T-helper 9 cell (primary cell): ENCODE data around the gene RNGTT.
A peak's percentile ranks its signal among the peaks of the same experiment; 100 is the strongest.
"Not testable (repeated sequence)": the region's sequence is repeated elsewhere in the genome, so short reads cannot be mapped to it uniquely, and the experiment has no call there.

Experiments used
- DNase-seq: peaks from one replicate; pipeline ENCODE4 v3.0.0-alpha.2; 2020
- total RNA-seq, 2 donors: gene quantifications; one replicate each; lab custom pipeline; 2026; lab: John Stamatoyannopoulos, UW

Gene RNGTT
- total RNA-seq: 40.5 to 60.5 reads per million in 2 donors

- DNase-seq: peak; percentile 97
Measured at GRCh38 chr6:88963139-88964090, at the start of gene RNGTT. RNGTT (minus strand) TSS chr6:88963618; CDS start chr6:88963409, 209 bp downstream.

DNA sequence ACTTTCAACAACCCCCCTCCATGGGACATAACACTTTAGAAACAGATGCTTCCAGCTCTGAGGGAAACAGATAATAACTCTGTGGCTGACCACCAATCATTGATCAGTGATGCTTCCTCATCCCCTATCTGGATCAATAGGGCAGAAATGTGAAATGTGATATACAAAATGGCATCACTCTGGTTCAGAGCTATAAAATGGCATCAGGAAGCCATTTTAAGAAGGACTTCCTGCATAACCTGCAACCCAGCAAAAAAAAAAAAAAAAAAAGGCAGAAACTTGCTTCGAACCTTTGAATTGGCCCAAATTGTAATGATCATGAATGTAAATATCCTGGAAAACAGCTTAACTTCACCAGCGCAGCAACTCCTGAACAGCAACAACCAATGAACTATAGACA is 48.0 kb upstream of the RNGTT start:
- no peak for DNase-seq

DNA sequence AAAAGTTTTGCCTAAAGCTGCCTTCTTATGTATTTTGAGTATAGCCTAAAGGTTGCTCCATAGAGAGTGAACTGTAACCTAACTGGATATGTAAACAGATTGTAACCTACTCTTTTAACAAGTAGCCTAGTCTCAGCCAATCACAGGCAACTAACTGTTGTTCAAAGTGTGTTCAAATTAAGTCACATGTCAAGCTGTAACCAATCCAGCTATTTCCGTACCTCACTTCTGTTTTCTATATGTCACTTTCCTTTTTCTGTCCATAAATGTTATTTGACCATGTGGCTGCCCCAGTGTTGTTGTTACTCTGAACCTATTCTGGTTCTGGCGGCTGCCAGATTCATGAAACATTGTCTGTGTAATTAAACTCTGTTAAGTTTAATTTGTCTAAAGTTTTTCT is 47.4 kb upstream of the RNGTT start:
- no peak for DNase-seq

GRCh38 chr6:89009624-89010059 is 46.2 kb upstream of the RNGTT start:
- no peak for DNase-seq

- DNase-seq: no peak
Measured at GRCh38 chr6:89008815-89009374, 45.5 kb upstream of the RNGTT start.

- no peak for DNase-seq
Measured at GRCh38 chr6:89008001-89008814, 44.8 kb upstream of the RNGTT start.

GRCh38 chr6:89007209-89008000 is 44.0 kb upstream of the RNGTT start:
- no peak for DNase-seq

- DNase-seq: no peak
Measured at GRCh38 chr6:89002523-89002922, 39.1 kb upstream of the RNGTT start.

GRCh38 chr6:88997327-88997726 is 33.9 kb upstream of the RNGTT start:
- DNase-seq: no peak

- no peak for DNase-seq
Measured at GRCh38 chr6:88992741-88993552, 29.5 kb upstream of the RNGTT start.

DNA sequence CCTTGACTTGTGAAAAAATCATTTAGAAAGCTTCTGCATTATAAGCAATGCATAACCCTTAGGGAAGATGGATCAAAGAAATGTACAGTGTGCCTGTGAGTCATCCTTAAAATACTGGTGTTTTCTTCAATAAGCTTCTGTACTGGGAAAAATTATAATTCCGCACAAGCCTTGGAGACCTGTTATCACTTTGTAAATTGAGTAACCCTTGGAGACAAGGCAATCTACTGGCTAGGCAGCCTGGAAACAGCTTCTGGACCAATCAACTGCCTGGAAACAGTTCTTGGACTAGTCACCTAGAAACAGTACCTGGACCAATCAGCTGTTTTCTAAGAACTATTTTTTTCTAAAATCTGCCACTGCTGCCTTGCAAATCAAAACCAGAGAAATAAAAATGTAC is 25.8 kb upstream of the RNGTT start:
- DNase-seq: no peak

DNA sequence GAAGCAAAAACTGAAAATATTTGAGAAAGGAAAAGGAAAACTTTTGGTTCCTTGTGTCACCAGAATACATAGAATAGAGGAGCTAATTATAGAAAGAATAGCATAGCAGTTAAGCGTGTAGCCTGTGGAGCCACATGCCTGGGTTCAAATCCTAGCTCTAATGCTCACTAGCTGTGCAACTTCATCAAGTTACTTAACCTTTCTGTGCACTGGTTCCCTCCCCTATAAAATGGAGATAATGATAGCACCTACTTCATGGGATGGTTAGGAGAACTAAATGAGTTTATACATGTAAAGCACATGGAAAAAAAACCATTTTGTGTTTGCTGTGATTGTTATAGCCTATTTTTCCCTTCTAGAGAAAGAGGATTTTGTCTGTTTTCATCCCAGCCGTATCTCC is 24.5 kb upstream of the RNGTT start:
- no peak for DNase-seq

- no peak for DNase-seq
Measured at GRCh38 chr6:88985901-88986300, 22.5 kb upstream of the RNGTT start.

DNA sequence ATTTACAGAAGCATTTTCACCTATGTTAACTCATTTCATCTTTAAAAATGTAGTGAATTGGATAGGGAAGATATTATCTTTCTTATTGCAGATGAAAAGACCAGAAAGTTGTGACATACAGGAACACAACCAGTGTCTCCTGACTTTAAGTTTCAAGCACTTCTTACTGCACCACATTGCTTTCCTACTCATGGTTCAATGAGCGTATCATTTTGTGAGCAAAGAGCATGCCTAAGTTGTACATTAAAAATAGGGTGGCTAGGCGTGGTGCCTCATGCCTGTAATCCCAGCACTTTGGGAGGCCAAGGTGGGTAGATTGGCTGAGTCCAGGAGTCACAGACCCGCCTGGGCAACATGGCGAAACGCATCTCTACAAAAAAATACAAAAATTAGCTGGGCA is 21.2 kb upstream of the RNGTT start:
- no peak for DNase-seq

GRCh38 chr6:88984152-88984551 is 20.7 kb upstream of the RNGTT start:
- DNase-seq: no peak

DNA sequence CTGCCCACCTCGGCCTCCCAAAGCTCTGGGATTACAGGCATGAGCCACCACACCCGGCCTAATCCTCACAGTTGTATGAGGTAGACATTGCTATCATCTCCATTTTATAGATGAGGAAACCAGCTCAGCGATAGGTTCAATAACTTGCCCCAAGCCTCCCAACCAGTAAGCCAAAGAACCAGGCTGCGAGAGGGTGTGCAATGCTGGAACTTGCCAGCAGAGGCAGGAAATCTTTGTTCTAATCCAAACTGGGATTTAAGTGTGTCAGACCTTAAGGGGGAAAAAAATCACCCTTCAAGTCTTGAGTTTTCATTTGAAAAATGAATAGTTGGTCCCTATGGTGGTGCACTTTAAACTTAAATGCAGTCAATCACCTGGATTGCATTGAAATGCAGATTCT is 20.1 kb upstream of the RNGTT start:
- no peak for DNase-seq

- not testable (repeated sequence) for DNase-seq
Measured at GRCh38 chr6:88983129-88983528, 19.7 kb upstream of the RNGTT start.

- no peak for DNase-seq
Measured at GRCh38 chr6:88982720-88983119, 19.3 kb upstream of the RNGTT start.

GRCh38 chr6:88975369-88975768 is 12.0 kb upstream of the RNGTT start:
- DNase-seq: no peak

- DNase-seq: no peak
Measured at GRCh38 chr6:88972504-88973423, 9.3 kb upstream of the RNGTT start.
